Natural killer cell (primary cell): ENCODE results near the gene XXYLT1. TPM values are rescaled to one million over a fixed set of nuclear protein-coding genes. Genes with fewer than 3 reads are reported as not detected.

Experiments used
- ATAC-seq, 3 donors: fragments of 150-1000 bp in 2 of 3; fragments of 200-7000 bp in 1 of 3; cut with Tn5 transposase; 1 replicate in 1 of 3; 2 replicates in 2 of 3; pipeline ENCODE4 v1.10.0; 2021; ENCODE audit warnings: mild to moderate bottlenecking in 2 of 3, moderate library complexity in 2 of 3
- DNase-seq, 2 donors: peaks; one replicate each; pipeline versions ENCODE4 v3.0.0 to v3.0.0-alpha.2; 2013 to 2021; ENCODE audit warnings: mixed read lengths in 1 of 2
- H3K27ac ChIP-seq: one replicate; pipeline ENCODE4 v1.5.1; 2013; ENCODE audit warnings: mild to moderate bottlenecking, low read length
- H3K27me3 ChIP-seq: one replicate; pipeline ENCODE4 v1.6.1; 2013; ENCODE audit warnings: low read length; ENCODE audit not compliant: control insufficient read depth, insufficient read depth
- H3K36me3 ChIP-seq: one replicate; pipeline ENCODE4 v1.6.1; 2013; ENCODE audit warnings: low read length; ENCODE audit not compliant: control insufficient read depth, insufficient read depth
- H3K4me1 ChIP-seq: one replicate; pipeline ENCODE4 v1.6.1; 2013; ENCODE audit warnings: low read length; ENCODE audit not compliant: control insufficient read depth, insufficient read depth
- H3K4me3 ChIP-seq: one replicate; pipeline ENCODE4 v1.5.1; 2013; ENCODE audit warnings: low read length
- H3K9me3 ChIP-seq: one replicate; pipeline ENCODE4 v1.6.1; 2013; ENCODE audit warnings: low read length; ENCODE audit not compliant: control insufficient read depth, insufficient read depth
- H3K27ac Mint-ChIP-seq, 2 donors: one replicate each; pipeline ENCODE4 v1.8.0; 2022; ENCODE audit warnings: mild to moderate bottlenecking in 2 of 2, mixed read lengths in 2 of 2, moderate library complexity in 1 of 2
- H3K27me3 Mint-ChIP-seq, 2 donors: one replicate each; pipeline ENCODE4 v1.8.0; 2022; ENCODE audit warnings: low read depth in 2 of 2, mixed read lengths in 2 of 2
- H3K36me3 Mint-ChIP-seq: one replicate; pipeline ENCODE4 v1.8.0; 2022; ENCODE audit warnings: mixed read lengths
- H3K4me1 Mint-ChIP-seq, 2 donors: one replicate each; pipeline ENCODE4 v1.8.0; 2022; ENCODE audit warnings: mixed read lengths in 2 of 2
- H3K4me3 Mint-ChIP-seq: one replicate; pipeline ENCODE4 v1.8.0; 2022; ENCODE audit warnings: mild to moderate bottlenecking, moderate library complexity, mixed read lengths
- H3K9me3 Mint-ChIP-seq, 2 donors: one replicate each; pipeline ENCODE4 v1.8.0; 2022; ENCODE audit warnings: mixed read lengths in 2 of 2
- CTCF ChIP-seq: fragments of 200-600 bp; IDR thresholded peaks from one replicate; pipeline ENCODE4 v1.8.0; 2022; ENCODE audit warnings: antibody characterized with exemption
- WGBS: methylation state at CpG from one replicate; pipeline ENCODE4 v1.1.7; 2013; ENCODE audit warnings: missing lambda C conversion rate; ENCODE audit not compliant: insufficient coverage; 5-methylcytosine and 5-hydroxymethylcytosine counted together
- intact Hi-C: fragments of 100-400 bp; cut with micrococcal nuclease; formaldehyde crosslinking; loops from one replicate; pipeline ENCODE4 v1.14.2; 2022
- total RNA-seq, 4 donors: library from RNA; stranded (reverse); fragments of 120-200 nt in 1 of 4; gene quantifications; one replicate each; pipeline versions ENCODE4 v1.2.3 to v1.2.4, GENCODE V29; 2013 to 2022

Gene XXYLT1
- total RNA-seq, 3 donors from 2014 or later (not counting 1 experiment from before 2014, with no cell fraction given): 8.7 to 13.6 (median 10.2) TPM

- no peaks in the 10 kb centered on the region for H3K27me3 Mint-ChIP-seq
- no peak overlapping the region for H3K27ac Mint-ChIP-seq
- WGBS: 91% methylated on average over 4 of the region's 5 CpGs
- no peak for TF ChIP-seq CTCF
- H3K9me3 Mint-ChIP-seq: no peaks in the 10 kb centered on the region
- Histone ChIP-seq H3K9me3 (no peaks in the 10 kb centered on the region), H3K4me3 (no peak overlapping the region), H3K27me3 (no peaks in the 10 kb centered on the region), H3K4me1 (no peaks in the 10 kb centered on the region), H3K36me3 (no peaks in the 10 kb centered on the region), H3K27ac (no peak overlapping the region)
- DNase-seq (no peak), ATAC-seq (no peak)
- intact Hi-C loops: no loop called here
- no peaks in the 10 kb centered on the region for H3K36me3 Mint-ChIP-seq
- H3K4me3 Mint-ChIP-seq: no peak overlapping the region
- no peaks in the 10 kb centered on the region for H3K4me1 Mint-ChIP-seq
These were observed 239.4 kb downstream of the XXYLT1 start for GRCh38 chr3:195031574-195032003.

GRCh38 chr3:195030791-195031321, 240.1 kb downstream of the XXYLT1 start:
- Mint-ChIP-seq H3K27me3 (no peaks in the 10 kb centered on the region), H3K9me3 (no peaks in the 10 kb centered on the region), H3K27ac (no peak overlapping the region), H3K4me1 (no peaks in the 10 kb centered on the region), H3K4me3 (no peak overlapping the region), H3K36me3 (no peaks in the 10 kb centered on the region)
- no peak overlapping the region for H3K27ac ChIP-seq
- intact Hi-C loops: no loop called here
- H3K36me3 ChIP-seq: no peaks in the 10 kb centered on the region
- ATAC-seq: no peak
- H3K9me3 ChIP-seq: no peaks in the 10 kb centered on the region
- DNase-seq: no peak
- H3K4me3 ChIP-seq: no peak overlapping the region
- 64% methylated on average over 13 of the region's 13 CpGs for WGBS
- H3K4me1 ChIP-seq: no peaks in the 10 kb centered on the region
- H3K27me3 ChIP-seq: no peaks in the 10 kb centered on the region
- no peak for TF ChIP-seq CTCF

GRCh38 chr3:195028877-195029606, 241.9 kb downstream of the XXYLT1 start:
- Histone ChIP-seq H3K27me3 (no peaks in the 10 kb centered on the region), H3K36me3 (no peaks in the 10 kb centered on the region), H3K4me3 (no peak overlapping the region), H3K9me3 (no peaks in the 10 kb centered on the region), H3K27ac (no peak overlapping the region), H3K4me1 (no peaks in the 10 kb centered on the region)
- H3K4me1 Mint-ChIP-seq: no peaks in the 10 kb centered on the region
- no peak overlapping the region for H3K27ac Mint-ChIP-seq
- no peak for TF ChIP-seq CTCF
- DNase-seq (no peak), ATAC-seq (no peak)
- H3K36me3 Mint-ChIP-seq: no peaks in the 10 kb centered on the region
- 88% methylated on average over 8 of the region's 8 CpGs for WGBS
- intact Hi-C loops: no loop called here
- H3K4me3 Mint-ChIP-seq: no peak overlapping the region
- H3K27me3 Mint-ChIP-seq: no peaks in the 10 kb centered on the region
- H3K9me3 Mint-ChIP-seq: no peaks in the 10 kb centered on the region

- WGBS: 93% methylated on average over 4 of the region's 4 CpGs
These were observed 245.1 kb downstream of the XXYLT1 start for GRCh38 chr3:195025884-195026200.

More at GRCh38 chr3:195025884-195026200, 245.1 kb downstream of the XXYLT1 start:
- no peak for TF ChIP-seq CTCF
- Histone ChIP-seq H3K9me3 (no peaks in the 10 kb centered on the region), H3K27ac (no peak overlapping the region), H3K36me3 (no peaks in the 10 kb centered on the region), H3K4me1 (no peaks in the 10 kb centered on the region), H3K4me3 (no peak overlapping the region), H3K27me3 (no peaks in the 10 kb centered on the region)
- H3K27ac Mint-ChIP-seq: no peak overlapping the region
- no peaks in the 10 kb centered on the region for H3K9me3 Mint-ChIP-seq
- no peaks in the 10 kb centered on the region for H3K4me1 Mint-ChIP-seq
- H3K4me3 Mint-ChIP-seq: no peak overlapping the region
- no peaks in the 10 kb centered on the region for H3K36me3 Mint-ChIP-seq
- no peak for ATAC-seq
- DNase-seq: no peak
- H3K27me3 Mint-ChIP-seq: peaks cover 0 to 7% of the 10 kb centered on the region in 2 donors
- intact Hi-C loops: no loop called here
